ENCODE measurements around the gene NTN4. TPM values are rescaled to one million over a fixed set of nuclear protein-coding genes. Genes with fewer than 3 reads are reported as not detected.
"Not testable (repeated sequence)": the region's sequence is repeated elsewhere in the genome, so short reads cannot be mapped to it uniquely, and the experiment has no call there.

Gene NTN4
- polyA plus RNA-seq, 1 experiment: 582 TPM

DNA sequence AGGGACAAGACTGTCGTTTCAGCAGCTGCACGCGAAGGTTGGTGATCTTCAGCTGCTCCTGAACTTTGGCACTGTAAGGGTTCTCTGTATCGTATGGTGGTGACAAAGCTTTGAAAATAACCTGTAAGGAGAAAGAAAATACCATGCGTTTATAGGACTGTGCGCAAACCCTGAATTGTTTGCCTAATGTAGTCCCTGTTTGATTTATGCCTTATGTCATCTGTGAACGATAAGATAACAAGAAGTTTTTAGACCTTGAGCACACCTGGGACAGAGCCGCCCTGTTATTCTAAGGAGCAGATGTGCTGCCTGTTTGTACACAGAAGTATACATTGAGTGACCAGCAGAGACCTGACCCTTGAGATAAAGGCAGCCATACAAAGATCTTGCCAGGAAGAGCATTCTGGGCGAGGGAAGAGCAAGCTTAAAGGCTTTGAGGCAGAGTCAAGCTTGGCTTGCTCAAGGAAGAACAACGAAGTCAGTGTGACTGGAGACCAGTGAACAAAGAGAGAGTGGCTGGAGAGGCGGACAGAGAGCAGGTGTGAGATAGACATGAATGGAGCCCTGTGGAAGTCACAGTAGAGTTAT is 52.4 kb downstream of the NTN4 start:
- Histone ChIP-seq H3K27me3 (ENCODE audit: control insufficient read depth, insufficient read depth, low read length) (no peaks in the 10 kb centered on the region), H3K4me3 (ENCODE audit: low read depth, low read length) (no peak overlapping the region), H3K36me3 (ENCODE audit: control insufficient read depth, insufficient read depth, low read length) (peaks cover 4% of the 10 kb centered on the region)
- no peak for DNase-seq (ENCODE audit: low read depth)
- ChIA-PET POLR2A (no interaction called here), CTCF (interaction anchor here (0.6 kb wide), 1 partner anchor 106 kb away, joined by 3 read pairs; no protein-coding TSS in a partner anchor)
- no peak for TF ChIP-seq CTCF (IDR thresholded peaks at IDR 0.05; ENCODE audit: insufficient read depth, low read depth, low read length)

DNA sequence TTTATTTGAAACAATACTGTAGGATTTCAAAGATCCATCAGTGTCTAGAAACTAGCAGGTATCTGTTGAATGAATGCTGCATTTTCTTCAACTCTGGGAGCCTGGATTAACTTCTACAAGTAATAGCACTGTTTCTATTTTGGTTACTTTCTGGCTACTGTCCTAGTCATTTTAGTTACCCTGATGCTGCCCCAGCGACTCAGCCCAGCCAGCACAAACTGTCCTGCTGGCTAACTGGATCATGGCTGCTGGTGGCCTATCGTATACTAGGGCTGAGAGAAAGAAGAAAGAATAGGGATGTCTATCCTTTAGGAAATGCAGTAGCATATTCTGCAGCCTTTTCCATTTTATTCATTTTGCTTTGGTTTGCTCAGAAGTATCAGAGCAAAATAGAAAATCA is 53.9 kb downstream of the NTN4 start:
- Histone ChIP-seq H3K27me3 (ENCODE audit: control insufficient read depth, insufficient read depth, low read length) (no peaks in the 10 kb centered on the region), H3K4me3 (ENCODE audit: low read depth, low read length) (no peak overlapping the region), H3K36me3 (ENCODE audit: control insufficient read depth, insufficient read depth, low read length) (peaks cover 4% of the 10 kb centered on the region)
- ChIA-PET POLR2A (no interaction called here), CTCF (no interaction called here)
- TF ChIP-seq CTCF (IDR thresholded peaks at IDR 0.05; ENCODE audit: insufficient read depth, low read depth, low read length): no peak
- no peak for DNase-seq (ENCODE audit: low read depth)

GRCh38 chr12:95735728-95736127 is 54.8 kb downstream of the NTN4 start:
- POLR2A ChIA-PET; H3K36me3 ChIP-seq (ENCODE audit: control insufficient read depth, insufficient read depth, low read length); CTCF ChIA-PET; H3K4me3 ChIP-seq (ENCODE audit: low read depth, low read length); H3K27me3 ChIP-seq (ENCODE audit: control insufficient read depth, insufficient read depth, low read length); DNase-seq (ENCODE audit: low read depth): not testable (repeated sequence)

DNA sequence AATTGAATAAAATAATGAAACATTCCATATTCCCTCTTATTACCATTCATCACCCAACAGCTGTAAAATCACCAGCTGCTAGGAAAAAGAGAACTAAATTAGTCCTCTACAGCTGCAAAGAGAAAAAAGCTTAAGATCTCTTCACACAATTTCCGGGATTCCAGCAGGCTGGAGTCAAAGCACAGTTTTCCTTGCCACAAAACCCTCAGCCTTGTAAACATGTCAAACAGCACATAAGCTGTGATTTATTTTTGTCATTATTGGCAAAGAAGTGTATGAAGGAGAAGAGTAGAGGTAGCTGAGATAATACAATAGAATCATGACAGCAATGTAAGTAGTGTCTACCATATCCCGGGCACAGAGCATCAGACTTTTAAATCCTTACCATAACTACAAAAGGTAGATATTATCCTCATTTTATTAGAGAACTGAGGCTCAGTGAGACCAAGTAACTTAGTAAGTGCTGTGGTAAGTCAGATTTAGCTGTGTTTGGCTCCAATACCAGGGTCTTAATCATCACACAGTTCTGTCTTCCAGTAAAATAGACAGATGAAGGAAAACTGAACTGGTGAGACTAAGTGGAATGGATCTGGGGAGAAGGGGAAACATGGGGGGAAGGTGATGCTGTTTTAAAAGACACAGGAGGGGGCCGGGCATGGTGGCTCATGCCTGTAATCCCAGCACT is 57.3 kb downstream of the NTN4 start:
- Histone ChIP-seq H3K36me3 (ENCODE audit: control insufficient read depth, insufficient read depth, low read length) (peaks cover 6% of the 10 kb centered on the region), H3K27me3 (ENCODE audit: control insufficient read depth, insufficient read depth, low read length) (no peaks in the 10 kb centered on the region), H3K4me3 (ENCODE audit: low read depth, low read length) (no peak overlapping the region)
- POLR2A ChIA-PET: interaction anchor here (0.6 kb wide), 1 partner anchor 29 kb away, joined by 3 read pairs; no protein-coding TSS in a partner anchor
- DNase-seq (ENCODE audit: low read depth): peak; percentile 59
- CTCF ChIA-PET: interaction anchor here (1.0 to 1.2 kb wide), 2 partner anchors 11 to 12 kb away, joined by 3 to 4 read pairs; no protein-coding TSS in a partner anchor
- no peak for TF ChIP-seq CTCF (IDR thresholded peaks at IDR 0.05; ENCODE audit: insufficient read depth, low read depth, low read length)

DNA sequence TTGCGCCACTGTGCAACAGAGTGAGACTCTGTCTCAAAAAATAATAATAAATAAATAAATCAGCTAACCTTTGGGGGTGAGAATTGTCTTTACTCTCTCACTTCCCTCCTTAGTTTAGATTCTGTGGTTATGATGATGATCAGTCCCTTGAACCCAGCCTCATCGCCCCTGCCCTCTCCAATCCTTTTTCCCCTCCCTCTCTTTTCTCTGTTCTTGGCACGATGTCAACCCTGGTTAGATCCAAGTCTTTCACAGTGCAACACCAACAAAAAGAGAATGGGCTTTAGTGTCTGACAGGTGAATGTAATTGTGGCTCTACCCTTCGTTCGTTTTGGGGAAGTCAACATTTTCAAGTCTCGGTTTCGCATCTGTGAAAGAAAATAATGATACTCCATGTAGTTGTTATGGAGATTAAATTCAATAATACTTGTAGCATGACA is 59.0 kb downstream of the NTN4 start:
- peaks cover 2% of the 10 kb centered on the region for H3K36me3 ChIP-seq (ENCODE audit: control insufficient read depth, insufficient read depth, low read length)
- no peak for DNase-seq (ENCODE audit: low read depth)
- no peaks in the 10 kb centered on the region for H3K27me3 ChIP-seq (ENCODE audit: control insufficient read depth, insufficient read depth, low read length)
- H3K4me3 ChIP-seq (ENCODE audit: low read depth, low read length): no peak overlapping the region
- ChIA-PET CTCF (no interaction called here), POLR2A (no interaction called here)
- no peak for TF ChIP-seq CTCF (IDR thresholded peaks at IDR 0.05; ENCODE audit: insufficient read depth, low read depth, low read length)
